Activated T-cell treated with anti-CD3 and anti-CD28 coated beads for 1 hour (primary cell): ENCODE results near the gene TMEM52.
"Not testable (repeated sequence)": the region's sequence is repeated elsewhere in the genome, so short reads cannot be mapped to it uniquely, and the experiment has no call there.

Source experiments
- DNase-seq: peaks from one replicate; pipeline ENCODE4 v3.0.0-alpha.2; 2020; ENCODE audit warnings: low read depth

TMEM52 gene

DNA sequence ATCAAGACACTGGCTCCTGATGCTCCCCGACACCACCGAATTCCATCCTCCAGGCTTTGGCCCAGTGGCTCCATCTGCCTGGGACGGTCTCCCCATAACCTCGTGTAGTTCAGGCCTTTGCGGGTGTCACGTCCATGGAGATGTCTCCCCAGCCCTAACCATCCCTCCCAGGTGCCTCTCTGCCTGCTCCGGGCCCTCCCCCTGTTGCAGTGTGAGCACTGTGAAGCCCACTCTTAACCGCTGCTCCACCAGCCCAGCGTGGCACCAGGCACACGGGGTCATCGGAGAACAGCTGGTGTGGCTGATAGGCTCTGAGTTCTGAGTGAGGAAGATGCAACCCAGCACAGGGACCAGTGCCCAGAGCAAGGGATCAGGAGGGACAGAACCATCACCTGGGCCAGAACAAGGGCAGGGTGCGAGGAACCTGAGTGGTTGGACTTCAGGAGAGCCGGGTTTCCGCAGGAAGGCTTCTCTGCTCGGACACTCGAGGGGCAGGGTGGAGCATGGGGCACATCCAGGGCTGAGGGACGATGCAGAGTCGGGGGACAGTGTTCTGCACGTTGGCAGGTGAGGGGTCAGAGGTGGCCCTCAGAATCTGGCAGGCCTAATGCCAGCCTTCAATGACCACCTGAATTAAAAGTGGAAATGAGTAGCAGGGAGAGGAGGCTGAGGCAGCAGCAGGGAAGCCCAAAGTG, 25.6 kb downstream of the TMEM52 start:
- no peak for DNase-seq

DNA sequence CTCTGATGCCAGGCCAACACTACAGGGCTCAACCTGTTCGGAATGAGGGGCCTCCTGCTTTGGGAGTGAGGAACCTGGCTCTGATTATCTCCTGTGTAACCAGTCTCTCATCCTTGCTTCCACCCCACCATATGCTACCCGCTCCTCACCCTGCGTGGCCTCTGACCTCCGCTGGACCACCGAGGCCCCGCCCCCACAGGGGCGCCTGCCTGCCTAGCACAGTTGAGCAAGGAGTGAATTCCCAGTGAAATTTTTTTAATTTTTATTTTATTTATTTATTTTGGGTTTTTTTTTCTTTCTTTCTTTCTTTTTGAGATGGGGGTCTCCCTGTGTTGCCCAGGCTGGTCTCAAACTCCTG, 26.3 kb downstream of the TMEM52 start:
- no peak for DNase-seq

DNA sequence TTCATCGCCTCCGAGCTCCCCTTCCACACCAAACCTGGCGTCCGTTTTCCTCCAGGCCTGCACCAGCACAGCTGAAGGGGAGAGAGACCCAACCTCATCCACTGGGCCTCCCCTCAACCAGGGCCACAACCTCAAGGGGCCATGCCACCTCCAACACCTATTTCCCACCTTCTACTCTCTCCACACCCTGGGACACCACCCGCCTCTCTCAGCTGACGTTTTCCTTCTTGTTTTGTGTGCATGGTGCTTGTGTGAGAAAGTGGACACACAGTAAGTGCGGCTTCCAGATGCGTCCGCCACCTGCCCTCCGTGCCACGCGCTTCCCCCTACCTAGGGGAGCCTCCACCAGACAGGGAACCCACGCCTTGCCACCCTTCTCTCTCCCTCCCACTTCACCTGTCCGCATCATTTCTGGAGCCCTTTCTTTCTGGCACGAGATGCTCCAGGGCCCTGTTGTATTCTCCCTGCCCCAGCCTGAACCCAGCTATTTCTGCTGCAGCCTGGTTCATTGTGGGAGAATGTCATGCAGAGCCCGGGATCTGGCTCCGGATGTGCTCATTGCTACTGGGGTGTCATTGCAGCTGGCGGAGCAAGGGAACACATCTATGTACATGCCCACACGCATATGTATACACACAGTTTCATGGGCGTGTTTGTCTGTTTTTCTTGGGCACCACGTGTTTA, 26.9 kb downstream of the TMEM52 start:
- no peak for DNase-seq

DNA sequence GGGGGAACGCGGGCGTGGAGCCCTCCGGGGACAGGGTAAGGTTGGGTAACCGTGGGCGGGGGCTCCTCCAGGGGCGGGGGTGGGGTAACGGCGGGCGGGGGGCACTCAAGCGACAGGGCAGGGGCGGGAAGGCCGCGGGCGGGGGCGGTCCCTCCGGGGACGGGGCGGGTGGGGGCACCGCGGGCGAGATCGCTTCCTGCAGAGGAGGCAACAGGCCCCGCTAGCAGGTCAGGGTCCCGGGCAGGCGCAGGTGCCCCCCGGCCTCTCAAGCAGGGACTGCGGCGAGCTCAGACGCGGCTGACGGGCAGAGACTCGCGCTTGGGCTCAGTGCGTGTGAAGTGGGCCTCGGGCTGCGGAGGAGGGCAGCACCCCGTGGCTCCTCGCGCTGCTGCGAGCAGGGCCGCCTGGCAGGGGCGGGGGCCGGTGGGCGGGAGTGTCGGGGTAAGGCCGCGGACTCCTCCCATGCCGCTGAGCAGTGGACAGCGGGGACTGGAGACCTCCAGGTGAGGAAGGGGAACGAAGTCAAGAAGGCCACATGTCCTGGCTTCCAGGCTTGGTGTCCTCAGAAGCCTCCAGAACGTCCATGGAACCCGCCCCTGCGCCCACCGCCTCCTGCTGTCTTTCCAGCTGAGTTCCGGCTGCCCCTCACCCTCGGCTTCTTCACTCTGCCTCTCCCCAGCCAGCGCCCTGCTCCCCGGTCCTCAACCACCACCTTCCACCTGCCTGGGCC, 27.6 kb downstream of the TMEM52 start:
- peak; percentile 74 for DNase-seq

DNA sequence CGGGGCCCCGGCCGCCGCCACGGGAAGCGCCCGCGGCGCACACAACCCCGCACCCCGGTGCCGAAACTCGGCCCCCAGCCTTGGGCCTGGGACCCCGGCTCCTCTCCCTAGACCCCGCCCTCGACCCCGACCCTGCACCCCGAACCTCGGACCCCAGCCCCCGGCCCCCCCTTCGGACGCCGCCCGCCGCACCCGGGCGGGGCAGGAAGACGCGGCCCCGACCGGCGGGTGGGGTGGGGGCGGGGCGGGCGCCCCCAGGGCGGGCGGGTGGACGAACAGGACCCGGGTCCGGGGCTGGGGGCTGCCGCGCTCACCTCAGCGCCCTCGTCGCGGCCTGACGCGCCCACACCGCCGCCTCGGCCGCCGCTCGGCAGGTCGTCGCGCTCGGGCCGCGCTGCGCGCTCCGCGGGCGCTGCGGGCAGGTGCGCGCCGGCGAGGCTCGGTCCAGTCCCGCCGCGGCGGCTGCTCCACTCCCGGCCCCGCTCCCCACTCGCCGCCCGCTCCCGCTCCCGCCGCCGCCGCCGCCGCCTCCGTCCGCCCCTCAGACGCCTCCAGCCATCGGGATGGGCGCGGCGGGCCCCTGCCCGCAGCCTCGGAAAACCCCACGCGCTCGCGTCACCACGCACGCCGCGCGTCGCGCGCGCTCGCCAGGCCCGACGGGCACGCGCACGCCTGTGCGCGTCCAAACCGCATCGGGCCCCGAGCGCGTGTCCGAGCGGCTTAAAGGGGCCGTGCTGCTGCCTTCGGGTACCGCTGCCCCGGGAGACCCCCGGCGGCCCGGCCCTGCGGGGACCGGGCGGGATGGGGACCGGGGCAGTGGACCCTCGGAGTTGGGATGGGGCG, 28.4 kb downstream of the TMEM52 start, which contains the start of gene GNB1:
GNB1 (minus strand) TSS at position 582 of the 843 bp plus-strand sequence. CDS start 65,634 bp downstream, outside the sequence.
- DNase-seq, result peak; percentile 80

DNA sequence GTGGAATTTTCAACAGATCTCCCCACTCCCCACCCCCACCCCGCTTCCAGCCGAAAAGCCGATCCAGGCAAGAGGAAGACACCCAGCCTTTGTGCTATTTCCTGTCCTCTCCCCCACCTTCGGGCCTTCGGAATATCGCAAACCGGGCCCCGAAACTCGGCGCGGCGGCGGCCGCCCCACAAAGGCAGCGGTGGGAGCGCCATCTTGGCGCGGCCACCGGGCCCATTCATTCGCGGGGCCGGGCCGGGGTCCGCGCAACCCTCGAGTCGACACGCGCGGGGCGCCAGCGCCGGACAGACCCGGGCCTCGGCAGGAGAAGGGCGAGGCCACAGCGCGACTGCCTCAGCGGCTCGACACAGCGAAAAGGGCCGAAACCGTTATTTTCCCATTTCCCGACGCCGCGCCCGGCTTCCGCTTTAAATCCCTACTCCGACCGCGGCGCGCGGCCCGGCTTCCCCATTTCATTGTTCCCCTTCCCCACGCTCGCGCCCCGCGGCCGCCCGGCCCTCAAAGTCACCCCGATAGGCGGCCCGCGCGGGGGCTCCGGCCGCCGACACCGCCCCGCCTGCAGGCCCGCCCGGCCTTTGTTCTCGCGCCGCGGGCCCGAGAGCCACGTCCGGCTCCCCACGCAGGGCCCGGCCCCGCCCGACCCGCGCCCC, 29.1 kb downstream of the TMEM52 start:
- no peak for DNase-seq

DNA sequence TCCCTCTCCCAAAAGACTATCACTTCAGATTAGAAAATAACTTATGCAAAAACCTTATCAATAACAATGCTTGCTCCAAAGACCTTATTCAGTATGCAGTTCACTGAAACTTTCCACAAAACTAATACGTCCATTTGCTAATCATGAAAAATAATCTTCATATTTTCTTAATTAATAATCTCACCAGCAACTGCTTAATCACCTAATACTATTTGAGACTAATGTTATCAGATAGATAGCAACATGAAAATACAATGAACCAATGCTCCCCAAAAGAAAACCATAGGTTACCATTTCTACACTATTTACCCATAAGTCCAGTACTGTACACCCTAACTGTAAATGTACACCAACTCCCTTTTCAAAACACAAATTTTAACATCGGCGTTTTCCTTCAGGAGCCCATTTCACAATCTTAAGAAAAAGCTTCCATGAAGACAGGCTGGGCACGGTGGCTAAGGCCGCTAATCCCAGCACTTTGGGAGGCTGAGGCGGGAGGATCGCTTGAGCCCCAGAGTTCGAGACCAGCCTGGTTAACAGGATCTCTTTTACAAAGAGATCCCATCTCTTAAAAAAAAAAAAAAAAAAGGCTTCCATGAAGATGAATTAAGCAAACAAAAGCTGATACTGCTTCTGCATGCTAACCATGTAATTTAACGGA, 29.9 kb downstream of the TMEM52 start:
- no peak for DNase-seq

DNA sequence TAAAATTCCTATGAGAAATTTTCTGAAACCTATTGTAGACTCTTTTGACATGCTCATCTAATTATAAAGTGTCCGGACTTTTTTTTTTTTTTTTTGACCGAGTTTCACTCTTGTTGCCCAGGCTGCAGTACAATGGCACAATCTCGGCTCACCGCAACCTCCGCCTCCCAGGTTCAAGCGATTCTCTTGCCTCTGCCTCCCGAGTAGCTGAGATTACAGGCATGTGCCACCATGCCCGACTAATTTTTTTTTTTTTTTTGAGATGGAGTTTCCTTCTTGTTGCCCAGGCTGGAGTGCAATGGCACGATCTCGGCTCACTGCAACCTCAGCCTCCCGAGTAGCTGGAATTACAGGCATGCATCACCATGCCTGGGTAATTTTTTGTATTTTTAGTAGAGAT, 35.2 kb downstream of the TMEM52 start:
- DNase-seq, result not testable (repeated sequence)

DNA sequence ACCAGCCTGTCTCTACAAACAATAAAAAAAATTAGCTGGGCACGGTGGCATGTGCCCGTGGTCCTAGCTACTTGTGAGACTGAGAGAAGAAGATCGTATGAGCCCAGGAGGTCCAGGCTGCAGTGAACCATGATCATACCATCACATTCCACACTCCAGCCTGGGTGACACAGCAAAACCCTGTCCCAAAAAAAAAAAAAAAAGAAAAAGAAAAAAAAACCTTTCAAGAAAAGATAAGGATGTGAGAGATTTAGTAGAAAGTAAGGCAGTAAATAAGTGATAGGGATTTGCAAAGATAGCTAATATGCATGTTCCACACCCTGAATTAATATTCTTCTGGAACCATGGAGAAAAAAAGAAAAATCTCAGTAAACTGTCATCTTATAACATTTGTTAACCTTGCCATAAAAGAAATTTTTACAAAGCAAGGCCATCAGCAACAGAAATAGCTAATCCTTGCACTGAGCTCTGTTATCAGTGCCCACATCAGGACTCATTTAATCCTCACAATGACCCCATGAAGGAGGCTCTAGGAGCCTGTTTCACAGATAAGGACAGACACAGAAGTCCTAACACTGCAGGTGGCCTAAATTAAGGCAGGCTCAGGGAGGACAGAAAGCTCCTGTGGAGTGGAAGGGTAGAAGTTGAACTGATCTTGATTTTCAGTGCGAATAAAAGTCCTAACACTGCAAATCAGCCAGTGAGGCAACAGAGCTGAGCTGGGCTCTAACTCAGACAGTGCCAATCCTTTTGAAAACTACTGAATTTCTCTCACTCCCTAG, 35.8 kb downstream of the TMEM52 start:
- DNase-seq, result no peak

DNA sequence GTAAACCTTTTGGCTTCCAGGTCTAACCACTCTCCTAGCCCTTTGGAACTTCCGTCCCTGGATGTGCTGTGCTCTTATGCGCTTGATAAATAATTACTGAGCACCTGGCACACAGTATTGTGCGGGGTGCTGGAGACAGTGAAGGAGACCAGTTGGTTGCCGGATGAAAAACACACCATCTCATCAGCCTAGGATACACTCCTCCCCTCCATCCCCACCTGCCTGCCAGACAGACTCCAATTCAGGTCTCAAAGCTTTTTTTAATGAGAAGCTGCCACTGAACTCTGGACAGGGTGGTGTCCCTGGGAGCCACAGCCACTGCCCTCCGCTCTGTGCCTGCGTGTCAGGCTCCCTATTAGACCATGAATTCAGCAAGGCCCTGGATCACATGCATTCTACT, 37.4 kb downstream of the TMEM52 start:
- no peak for DNase-seq

DNA sequence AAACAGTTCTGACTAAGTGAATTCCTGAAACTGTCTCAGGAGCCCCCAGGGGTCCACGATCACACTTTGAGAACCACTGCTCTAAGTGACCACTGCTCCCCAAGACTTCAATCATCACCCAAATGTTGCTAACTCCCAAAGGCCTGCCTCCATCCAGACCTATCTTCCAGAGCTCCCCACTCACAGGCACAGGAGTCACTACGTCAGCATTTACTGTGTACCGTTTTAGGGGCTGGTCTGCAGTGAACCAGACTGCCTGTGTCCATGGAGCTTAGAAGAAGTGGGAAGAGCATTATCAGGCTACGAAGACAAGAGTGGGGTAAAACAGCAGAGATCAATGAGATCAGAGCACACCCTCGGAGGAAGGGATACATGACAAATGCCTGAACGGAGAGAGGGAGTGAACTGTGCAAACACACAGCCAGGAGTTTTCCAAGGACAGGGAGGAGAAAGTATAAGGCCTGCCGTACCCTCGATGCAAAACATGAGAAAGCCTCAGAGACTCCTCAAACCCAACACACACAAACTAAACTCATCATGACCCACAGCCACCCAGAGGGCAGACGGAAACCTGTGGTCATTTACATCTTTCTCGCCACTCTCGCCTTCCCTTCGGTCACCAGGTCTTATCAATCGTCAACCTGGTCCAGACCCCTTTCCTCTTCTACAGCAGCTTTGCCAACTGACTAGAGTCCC, 38.3 kb downstream of the TMEM52 start:
- no peak for DNase-seq

DNA sequence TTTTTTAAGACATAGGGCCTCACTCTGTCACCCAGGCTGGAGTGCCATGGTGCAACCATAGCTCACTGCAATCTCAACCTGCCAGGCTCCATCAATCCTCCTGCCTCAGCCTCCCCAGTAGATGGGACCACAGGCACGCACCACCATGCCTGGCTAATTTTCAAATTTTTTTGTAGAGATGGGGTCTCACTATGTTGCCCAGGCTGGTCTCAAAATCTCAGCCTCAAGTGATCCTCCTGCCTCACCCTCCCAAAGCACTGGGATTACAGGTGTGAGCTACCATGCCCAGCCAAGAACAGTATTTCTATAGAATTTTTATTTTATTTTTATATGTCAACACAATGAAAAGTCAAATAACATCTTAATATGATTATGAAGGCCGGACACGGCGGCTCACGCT, 39.1 kb downstream of the TMEM52 start:
- no peak for DNase-seq

DNA sequence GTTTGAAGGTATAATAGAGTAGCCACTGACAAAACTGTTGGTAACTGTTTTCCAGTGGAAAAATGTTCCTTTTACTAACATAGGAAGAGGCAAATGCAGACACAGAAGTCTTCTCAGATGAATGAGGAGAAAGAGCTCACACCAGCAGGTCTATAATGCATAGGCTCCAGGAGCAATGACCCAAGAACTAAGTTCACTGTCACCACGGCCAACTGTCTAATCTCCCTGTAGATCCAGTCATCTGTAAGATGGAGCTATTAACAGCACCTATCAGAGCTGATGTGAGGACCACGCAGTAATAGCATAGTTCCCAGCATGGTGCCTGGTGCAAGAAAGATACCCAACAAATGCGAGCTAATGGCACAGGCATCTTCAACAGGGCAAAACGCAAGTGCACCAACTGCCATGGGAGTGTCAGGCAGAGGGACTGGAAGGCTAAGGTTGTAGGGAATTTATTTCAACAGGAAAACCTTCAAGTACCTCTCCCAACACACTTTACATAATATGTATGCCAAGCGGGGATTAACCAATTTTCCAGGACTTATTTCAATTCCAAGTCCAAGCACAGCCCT, 41.1 kb downstream of the TMEM52 start:
- no peak for DNase-seq

DNA sequence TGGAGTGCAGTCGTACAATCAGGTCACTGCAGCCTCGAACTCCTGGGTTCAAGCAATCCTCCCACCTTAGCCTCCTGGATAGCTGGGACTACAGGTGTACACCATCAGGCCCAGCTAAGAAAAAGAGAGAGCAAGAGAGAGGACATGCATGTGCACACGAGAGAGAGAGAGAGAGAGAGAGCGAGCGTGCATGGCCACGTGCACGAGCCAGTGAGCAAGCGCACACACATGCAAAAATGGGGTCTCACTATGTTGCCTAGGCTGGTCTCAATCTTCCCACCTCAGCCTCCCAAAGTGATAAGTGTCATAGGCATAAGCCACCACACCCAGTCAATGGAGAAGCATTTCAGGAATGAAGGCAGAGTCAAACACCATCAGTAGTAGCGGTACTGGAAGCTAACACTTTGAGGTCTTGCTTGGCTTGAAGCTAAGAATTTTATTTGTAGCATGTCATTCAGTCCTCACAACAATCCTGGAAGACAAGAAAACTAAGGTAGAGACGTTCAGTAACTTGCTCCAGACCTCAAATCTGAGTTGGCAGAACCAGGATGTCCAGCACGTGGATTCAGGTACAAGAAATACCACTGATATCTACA, 42.6 kb downstream of the TMEM52 start:
- no peak for DNase-seq

DNA sequence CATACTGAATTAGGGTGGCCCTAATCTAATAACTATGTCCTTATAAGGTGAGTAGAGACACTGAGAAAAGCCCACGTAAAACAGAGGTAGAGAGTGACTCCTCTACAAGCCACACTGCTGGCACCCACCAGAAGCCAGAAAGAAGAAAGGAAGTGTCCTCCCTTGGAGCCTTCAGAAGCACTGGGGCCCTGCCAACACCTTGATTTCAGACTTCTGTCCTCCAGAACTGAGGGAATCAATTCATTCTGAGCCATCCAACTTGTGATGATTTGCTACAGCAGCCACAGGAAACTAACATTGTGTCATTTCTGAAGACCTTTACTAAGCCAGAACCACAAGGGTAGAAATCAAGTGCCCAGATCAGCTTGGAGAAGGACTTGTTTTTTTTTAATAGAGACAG, 43.1 kb downstream of the TMEM52 start:
- DNase-seq, result no peak

DNA sequence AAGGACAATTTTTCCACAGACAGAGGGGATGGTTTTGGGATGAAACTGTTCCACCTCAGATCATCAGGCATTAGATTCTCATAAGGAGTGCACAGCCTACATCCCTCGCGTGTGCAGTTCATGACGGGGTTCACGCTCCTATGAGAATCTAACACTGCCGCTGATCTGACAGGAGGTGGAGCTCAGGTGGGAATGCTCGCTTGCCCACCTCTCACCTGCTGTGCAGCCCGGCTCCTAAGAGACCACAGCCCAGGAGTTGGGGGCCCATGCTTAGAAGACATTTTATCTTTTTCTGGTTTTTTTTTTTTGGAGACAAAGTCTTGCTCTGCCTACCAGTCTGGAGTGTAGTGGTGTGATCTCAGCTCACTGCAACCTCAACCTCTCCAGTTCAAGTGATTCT, 44.2 kb downstream of the TMEM52 start:
- no peak for DNase-seq

DNA sequence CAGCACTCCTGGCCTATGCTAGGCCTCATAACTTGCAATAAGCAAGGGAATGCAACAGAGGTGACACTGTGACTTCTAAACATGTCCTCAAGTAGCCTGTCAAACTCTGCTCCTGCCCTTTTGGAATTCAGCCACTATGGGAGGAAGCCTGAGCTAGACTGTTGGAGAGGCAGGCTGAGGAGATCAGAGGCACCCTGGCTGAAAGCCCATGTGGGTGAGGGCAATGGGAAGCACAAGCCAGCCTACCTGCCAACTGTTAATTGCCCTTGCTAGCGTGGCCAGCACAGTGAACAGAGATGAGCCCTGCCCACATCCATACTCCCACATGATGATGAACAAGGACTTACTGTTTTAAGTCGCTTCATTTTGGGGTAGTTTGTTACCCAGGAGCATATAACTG, 45.9 kb downstream of the TMEM52 start:
- DNase-seq, result no peak

DNA sequence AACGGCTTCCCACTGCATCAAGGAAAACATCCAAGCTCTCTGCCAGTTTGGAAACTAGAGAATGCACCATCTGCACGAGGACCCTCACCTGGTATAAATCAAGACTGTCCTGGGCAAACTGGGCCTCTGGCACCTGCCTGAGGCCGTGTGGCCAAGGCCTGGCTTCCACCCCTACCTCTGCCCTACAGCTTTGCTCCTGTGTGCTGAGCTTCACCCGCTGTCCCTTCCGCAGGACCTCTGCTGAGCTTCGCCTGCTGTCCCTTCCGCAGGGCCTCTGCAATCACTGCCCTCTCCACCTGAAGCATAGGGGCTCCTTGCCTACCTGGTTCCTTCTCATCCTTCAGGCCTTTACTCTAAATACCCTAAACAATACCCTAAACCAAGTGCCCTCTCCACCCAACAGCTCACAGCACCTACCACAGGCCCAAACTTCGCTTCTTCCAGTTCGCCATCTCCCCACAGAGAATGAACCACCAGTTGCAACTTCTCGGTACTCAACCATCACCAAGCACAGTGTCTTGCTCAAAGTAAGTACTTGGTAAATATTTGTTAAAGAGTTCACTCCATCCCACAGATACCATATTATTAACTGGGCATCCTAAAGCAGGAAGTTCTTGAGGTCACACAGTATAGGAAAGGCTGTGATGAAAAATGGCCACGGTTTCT, 46.6 kb downstream of the TMEM52 start:
- no peak for DNase-seq
